Pancreas (tissue), 10 donors: Measurements from ENCODE around the gene OXSR1. TPM values are rescaled to one million over a fixed set of nuclear protein-coding genes. Genes with fewer than 3 reads are reported as not detected.

Source experiments
- ATAC-seq, 4 donors: fragments of 200-7000 bp; cut with Tn5 transposase; one replicate each; pipeline versions ENCODE4 v1.8.0 to v1.9.1; 2020; ENCODE audit warnings: mild to moderate bottlenecking in 4 of 4, moderate library complexity in 4 of 4
- DNase-seq, 6 donors: peaks; one replicate each; pipeline ENCODE4 v3.0.0-alpha.2; 2020
- FAIRE-seq: peaks from 2 replicates; lab custom pipeline; 2012; peaks lifted over from hg19 to GRCh38; lab: Jason Lieb, UNC
- H3K27ac ChIP-seq, 4 donors: fragments of 200-600 bp; sonication (generic); 1 replicate in 3 of 4; 2 replicates in 1 of 4; pipeline versions ENCODE4 v1.5.0 to v1.8.0; 2020
- H3K27me3 ChIP-seq, 4 donors: fragments of 200-600 bp; one replicate each; pipeline ENCODE4 v1.8.0; 2021
- H3K36me3 ChIP-seq, 3 donors: fragments of 200-600 bp; sonication (generic) in 1 of 3; one replicate each; pipeline versions ENCODE4 v1.5.0 to v1.8.0; 2020 to 2021
- H3K4me1 ChIP-seq, 3 donors: fragments of 200-600 bp; one replicate each; pipeline ENCODE4 v1.8.0; 2021
- H3K4me3 ChIP-seq, 4 donors: fragments of 200-600 bp; sonication (generic) in 2 of 4; one replicate each; pipeline versions ENCODE4 v1.5.0 to v1.8.0; 2020 to 2021
- H3K9me3 ChIP-seq, 4 donors: fragments of 200-600 bp; one replicate each; pipeline ENCODE4 v1.8.0; 2021
- CTCF ChIP-seq, 4 donors: fragments of 200-600 bp; sonication (generic) in 3 of 4; IDR thresholded peaks; one replicate each; pipeline versions ENCODE4 v1.5.0 to v1.8.0; 2021; ENCODE audit warnings: antibody characterized with exemption in 4 of 4
- WGBS, 2 donors: extraction: QIAGEN DNeasy Blood & Tissue Kit; methylation state at CpG; one replicate each; pipeline ENCODE4 v1.1.7; 2013; 5-methylcytosine and 5-hydroxymethylcytosine counted together
- intact Hi-C, 3 donors: fragments of 100-400 bp; cut with DNase I; formaldehyde crosslinking; loops; one replicate each; pipeline versions ENCODE4 v1.11.1 to v1.14.2; 2022
- polyA plus RNA-seq, 2 donors: library from polyadenylated mRNA; stranded (reverse); fragments of 200-250 nt; gene quantifications; one replicate each; pipeline ENCODE4 v1.2.3, GENCODE V29; 2013
- total RNA-seq, 6 donors: library from RNA; stranded (reverse); fragmentation: NEBNext Ultra II Directional in 4 of 6; extraction: Animal tissue kit (Norgen Biotek cat#: 25700) in 4 of 6; gene quantifications; one replicate each; pipeline versions ENCODE4 v1.2.1 to v1.2.4, GENCODE V29; 2021 to 2023
- donor health status: healthy with polysubstance abuse.
- donor health status: DM: no; HTN: no; CAD: no; lungs with moderate emphysema.
- donor health status: DM: no; HTN: no; CAD: no.
- donor health status: control.
- donor health status: control.
- donor health status: Bipolar disorder and iron deficiency.
- donor health status: DM: yes; HTN: yes; CAD: no.
- donor health status: DM: no; HTN: no; CAD: no.
- donor health status: DM: no; HTN: no; CAD: no.
- donor health status: DM: yes; HTN: yes; CAD: no.

Gene OXSR1
- total and polyA plus RNA-seq, 8 donors: 6.3 to 16.0 (median 10.4) TPM

- Histone ChIP-seq H3K27me3 (no peaks in the 10 kb centered on the region), H3K27ac (no peak overlapping the region), H3K36me3 (peaks cover 0 to 15% (median 0%) of the 10 kb centered on the region in 3 donors), H3K4me3 (no peak overlapping the region), H3K9me3 (no peaks in the 10 kb centered on the region), H3K4me1 (no peaks in the 10 kb centered on the region)
- WGBS, 2 donors: 94 to 100% methylated on average over 2 of the region's 2 CpGs
- DNase-seq (no peak), ATAC-seq (no peak), FAIRE-seq (no peak)
- intact Hi-C loops: no loop called here
- TF ChIP-seq CTCF (IDR thresholded peaks at IDR 0.05): no peak
Measured at GRCh38 chr3:38203690-38204089, 38.4 kb downstream of the OXSR1 start.

GRCh38 chr3:38204599-38205471, 39.5 kb downstream of the OXSR1 start:
- no peak for FAIRE-seq
- no peak for TF ChIP-seq CTCF (IDR thresholded peaks at IDR 0.05)
- DNase-seq: no peak
- WGBS, 2 donors: 96 to 100% methylated on average over 4 of the region's 4 CpGs
- H3K36me3 ChIP-seq: peaks cover 0 to 3% (median 0%) of the 10 kb centered on the region in 3 donors
- H3K27ac ChIP-seq: no peak overlapping the region
- H3K9me3 ChIP-seq: no peaks in the 10 kb centered on the region
- no peaks in the 10 kb centered on the region for H3K4me1 ChIP-seq
- ATAC-seq: no peak
- no peak overlapping the region for H3K4me3 ChIP-seq
- no peaks in the 10 kb centered on the region for H3K27me3 ChIP-seq
- intact Hi-C loops: no loop called here

GRCh38 chr3:38205472-38205805, 40.1 kb downstream of the OXSR1 start:
- FAIRE-seq (no peak), ATAC-seq (no peak), DNase-seq (no peak)
- TF ChIP-seq CTCF (IDR thresholded peaks at IDR 0.05): no peak
- H3K4me1 ChIP-seq: no peaks in the 10 kb centered on the region
- 71 to 74% methylated on average over 3 of the region's 3 CpGs for WGBS, 2 donors
- no peaks in the 10 kb centered on the region for H3K27me3 ChIP-seq
- H3K9me3 ChIP-seq: no peaks in the 10 kb centered on the region
- H3K4me3 ChIP-seq: no peak overlapping the region
- intact Hi-C loops: no loop called here
- H3K27ac ChIP-seq: no peak overlapping the region
- no peaks in the 10 kb centered on the region for H3K36me3 ChIP-seq

- H3K27me3 ChIP-seq: no peaks in the 10 kb centered on the region
- H3K4me3 ChIP-seq: no peak overlapping the region
- H3K4me1 ChIP-seq: no peaks in the 10 kb centered on the region
- intact Hi-C loops: no loop called here
- FAIRE-seq (no peak), DNase-seq (no peak), ATAC-seq (no peak)
- no peak overlapping the region for H3K27ac ChIP-seq
- no peak for TF ChIP-seq CTCF (IDR thresholded peaks at IDR 0.05)
- WGBS, 2 donors: 88 to 91% methylated on average over 4 of the region's 4 CpGs
- H3K9me3 ChIP-seq: no peaks in the 10 kb centered on the region
- H3K36me3 ChIP-seq: no peaks in the 10 kb centered on the region
Measured at GRCh38 chr3:38207254-38208003, 42.1 kb downstream of the OXSR1 start.
